Osteoblast (primary cell): ENCODE measurements around the gene TNKS1BP1. TPM values are rescaled to one million over a fixed set of nuclear protein-coding genes. Genes with fewer than 3 reads are reported as not detected.
"Not testable (repeated sequence)": the region's sequence is repeated elsewhere in the genome, so short reads cannot be mapped to it uniquely, and the experiment has no call there.

Experiments
- DNase-seq: peaks from one replicate; pipeline ENCODE4 v3.0.0; 2011; ENCODE audit warnings: low spot score, mixed read lengths; ENCODE audit not compliant: insufficient read length; ENCODE audit errors: missing footprints
- H2AFZ ChIP-seq: 2 replicates; pipeline ENCODE4 v1.6.0; 2011; ENCODE audit warnings: mild to moderate bottlenecking, low read length
- H3K27ac ChIP-seq: 2 replicates; pipeline ENCODE4 v1.5.1; 2011; ENCODE audit warnings: mild to moderate bottlenecking, low read depth, low read length, moderate library complexity
- H3K27me3 ChIP-seq: 2 replicates; pipeline ENCODE4 v1.6.0; 2012; ENCODE audit warnings: mild to moderate bottlenecking, control low read depth, inconsistent platforms, low read length, moderate library complexity; ENCODE audit not compliant: insufficient read depth
- H3K36me3 ChIP-seq: 2 replicates; pipeline ENCODE4 v1.5.1; 2011; ENCODE audit warnings: mild to moderate bottlenecking, low read length, control low read depth, moderate library complexity; ENCODE audit not compliant: insufficient read depth
- H3K4me1 ChIP-seq: 2 replicates; pipeline ENCODE4 v1.5.1; 2011; ENCODE audit warnings: mild to moderate bottlenecking, low read length, control low read depth, moderate library complexity; ENCODE audit not compliant: insufficient read depth
- H3K4me2 ChIP-seq: 2 replicates; pipeline ENCODE4 v1.6.0; 2011; ENCODE audit warnings: mild to moderate bottlenecking, low read length; ENCODE audit not compliant: insufficient read depth
- H3K4me3 ChIP-seq: fragments of 200-600 bp; sonication (generic); 3 replicates; pipeline ENCODE4 v1.5.1; 2012; ENCODE audit warnings: mild to moderate bottlenecking, low read length, inconsistent platforms; ENCODE audit not compliant: insufficient read depth
- H3K79me2 ChIP-seq: 2 replicates; pipeline ENCODE4 v1.6.0; 2012; ENCODE audit warnings: mild to moderate bottlenecking, low read length, control low read depth, inconsistent platforms; ENCODE audit not compliant: insufficient read depth
- H3K9me3 ChIP-seq: 2 replicates; pipeline ENCODE4 v1.5.1; 2011; ENCODE audit warnings: low read depth, low read length, control low read depth
- H4K20me1 ChIP-seq: 2 replicates; pipeline ENCODE4 v1.6.0; 2012; ENCODE audit warnings: mild to moderate bottlenecking, low read length, control low read depth; ENCODE audit not compliant: insufficient read depth
- total RNA-seq: library from RNA; depleted of rRNA; stranded (reverse); fragments of >200 nt; gene quantifications from 2 replicates; pipeline ENCODE4 v1.2.3, GENCODE V29; 2012
- TF ChIP-seq, protein P1 (sequence below): IDR thresholded peaks from 2 replicates; pipeline ENCODE4 v1.5.1; 2011; ENCODE audit warnings: mild to moderate bottlenecking, low read depth, low read length, moderate library complexity; ENCODE audit errors: extremely low read depth

The TNKS1BP1 gene
- total RNA-seq, 1 donor: 74.6 TPM

DNA sequence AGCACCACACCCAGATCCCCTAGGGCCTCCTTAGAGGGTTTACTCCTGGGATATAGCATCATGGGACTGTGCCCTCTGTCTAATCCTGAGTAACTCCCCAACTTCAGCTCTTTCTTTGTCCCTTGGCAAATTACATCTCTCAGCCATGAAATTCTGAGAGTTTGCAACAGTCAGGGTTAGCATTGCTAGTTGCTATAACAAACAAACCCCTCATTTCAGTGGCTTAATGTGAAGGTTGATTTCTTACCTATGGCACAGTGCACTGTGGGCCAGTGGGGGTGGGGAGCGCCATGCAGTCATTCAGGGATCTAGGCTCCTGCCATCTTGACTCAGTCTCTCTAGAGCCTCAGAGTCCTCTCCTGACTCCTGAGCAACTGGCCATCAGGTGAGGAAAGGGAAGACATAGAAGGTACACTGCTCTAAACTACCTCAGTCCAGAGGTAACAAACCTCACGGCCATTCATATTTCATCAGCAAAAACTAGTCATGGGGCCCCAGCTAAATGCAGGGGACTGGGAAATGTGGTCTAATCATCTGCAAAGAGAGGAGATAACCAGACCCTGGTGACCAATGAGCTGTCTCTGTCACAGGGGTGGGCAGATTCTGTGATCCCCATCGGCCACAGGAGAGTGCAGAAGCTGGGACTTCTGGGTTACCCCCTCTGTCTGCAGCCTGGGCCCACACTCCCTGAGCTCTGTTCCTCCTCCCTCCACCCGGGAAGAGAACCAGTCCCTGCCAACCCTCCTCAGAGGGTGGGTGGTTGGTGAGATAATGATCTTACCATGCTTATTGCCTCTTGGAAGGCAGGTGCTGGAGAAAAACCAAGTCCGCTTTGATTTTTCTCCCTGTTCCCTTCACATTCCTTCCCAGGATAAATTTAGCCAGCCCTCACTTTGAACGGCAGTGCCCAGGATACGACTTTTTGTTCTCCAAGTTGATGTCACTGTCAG is 38.7 kb upstream of the TNKS1BP1 start:
- H4K20me1 ChIP-seq: no peaks in the 10 kb centered on the region
- no peaks in the 10 kb centered on the region for H3K9me3 ChIP-seq
- H3K79me2 ChIP-seq: no peaks in the 10 kb centered on the region
- H3K4me1 ChIP-seq: no peaks in the 10 kb centered on the region
- H3K27me3 ChIP-seq: peaks cover 7% of the 10 kb centered on the region
- no peak overlapping the region for H3K4me2 ChIP-seq
- no peak for DNase-seq
- H2AFZ ChIP-seq: no peak overlapping the region
- H3K4me3 ChIP-seq: no peak overlapping the region
- no peak overlapping the region for H3K27ac ChIP-seq
- H3K36me3 ChIP-seq: no peaks in the 10 kb centered on the region
- TF ChIP-seq, protein P1, sequence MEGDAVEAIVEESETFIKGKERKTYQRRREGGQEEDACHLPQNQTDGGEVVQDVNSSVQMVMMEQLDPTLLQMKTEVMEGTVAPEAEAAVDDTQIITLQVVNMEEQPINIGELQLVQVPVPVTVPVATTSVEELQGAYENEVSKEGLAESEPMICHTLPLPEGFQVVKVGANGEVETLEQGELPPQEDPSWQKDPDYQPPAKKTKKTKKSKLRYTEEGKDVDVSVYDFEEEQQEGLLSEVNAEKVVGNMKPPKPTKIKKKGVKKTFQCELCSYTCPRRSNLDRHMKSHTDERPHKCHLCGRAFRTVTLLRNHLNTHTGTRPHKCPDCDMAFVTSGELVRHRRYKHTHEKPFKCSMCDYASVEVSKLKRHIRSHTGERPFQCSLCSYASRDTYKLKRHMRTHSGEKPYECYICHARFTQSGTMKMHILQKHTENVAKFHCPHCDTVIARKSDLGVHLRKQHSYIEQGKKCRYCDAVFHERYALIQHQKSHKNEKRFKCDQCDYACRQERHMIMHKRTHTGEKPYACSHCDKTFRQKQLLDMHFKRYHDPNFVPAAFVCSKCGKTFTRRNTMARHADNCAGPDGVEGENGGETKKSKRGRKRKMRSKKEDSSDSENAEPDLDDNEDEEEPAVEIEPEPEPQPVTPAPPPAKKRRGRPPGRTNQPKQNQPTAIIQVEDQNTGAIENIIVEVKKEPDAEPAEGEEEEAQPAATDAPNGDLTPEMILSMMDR: no peak

DNA sequence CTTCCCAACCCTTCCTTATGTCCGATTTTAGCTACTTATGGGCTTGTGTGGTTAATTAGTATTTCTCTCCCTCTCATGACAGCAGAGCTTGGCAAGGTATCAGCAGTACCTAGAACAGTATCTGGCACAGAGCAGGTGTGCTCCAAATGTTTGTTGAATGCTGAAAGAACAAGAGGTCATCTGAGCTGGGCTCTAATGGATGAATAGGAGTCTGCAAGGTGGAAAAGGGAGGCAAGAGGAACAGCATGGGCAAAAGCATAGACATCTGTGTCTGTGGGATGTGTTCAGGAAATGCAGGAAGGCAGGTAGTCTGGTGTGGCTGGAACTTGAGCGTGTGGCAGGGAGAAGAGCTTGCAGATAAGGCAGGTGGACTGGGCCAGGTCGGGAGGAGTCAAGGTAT is 37.2 kb upstream of the TNKS1BP1 start:
- Histone ChIP-seq H3K4me1 (no peaks in the 10 kb centered on the region), H3K4me2 (no peak overlapping the region), H3K36me3 (no peaks in the 10 kb centered on the region), H3K4me3 (no peak overlapping the region), H4K20me1 (no peaks in the 10 kb centered on the region), H3K27ac (no peak overlapping the region), H3K27me3 (peaks cover 7% of the 10 kb centered on the region), H3K79me2 (no peaks in the 10 kb centered on the region), H2AFZ (no peak overlapping the region), H3K9me3 (no peaks in the 10 kb centered on the region)
- TF ChIP-seq, protein P1: no peak
- no peak for DNase-seq

DNA sequence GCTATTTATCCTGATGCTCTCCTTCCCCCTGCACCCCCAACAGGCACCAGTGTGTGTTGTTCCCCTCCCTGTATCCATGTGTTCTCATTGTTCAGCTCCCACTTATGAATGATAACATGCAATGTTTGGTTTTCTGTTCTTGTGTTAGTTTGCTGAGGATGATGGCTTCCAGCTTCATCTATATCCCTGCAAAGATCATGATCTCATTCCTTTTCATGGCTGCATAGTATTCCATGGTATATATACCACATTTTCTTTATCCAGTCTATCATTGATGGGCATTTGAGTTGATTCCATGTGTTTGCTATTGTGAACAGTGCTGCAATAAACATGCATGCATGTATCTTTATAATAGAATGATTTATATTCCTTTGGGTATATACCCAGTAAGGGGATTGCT is 36.7 kb upstream of the TNKS1BP1 start:
- not testable (repeated sequence) for H3K4me1 ChIP-seq, H3K79me2 ChIP-seq, H3K4me2 ChIP-seq, H3K4me3 ChIP-seq, H3K36me3 ChIP-seq, DNase-seq, H3K9me3 ChIP-seq, H3K27ac ChIP-seq, H4K20me1 ChIP-seq, H2AFZ ChIP-seq
- H3K27me3 ChIP-seq: peaks cover 10% of the 10 kb centered on the region

DNA sequence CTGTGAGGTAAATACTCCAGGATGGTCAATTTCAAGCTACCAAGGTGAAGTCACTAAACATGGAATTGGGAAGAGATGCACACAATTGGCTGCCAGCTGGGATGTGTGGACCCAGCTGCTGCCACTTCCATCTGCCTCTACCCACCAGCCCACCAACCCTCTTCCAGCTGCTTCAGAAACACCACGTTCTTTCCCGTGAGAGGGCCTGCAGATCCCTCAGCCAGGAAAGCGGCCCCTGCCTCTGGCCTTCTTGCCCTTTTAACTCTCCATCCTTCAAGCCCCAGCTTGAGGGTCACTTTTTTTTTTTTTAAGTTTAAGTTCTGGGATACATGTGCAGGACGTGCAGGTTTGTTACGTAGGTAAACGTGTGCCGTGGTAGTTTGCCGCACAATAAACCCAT is 36.2 kb upstream of the TNKS1BP1 start:
- DNase-seq: no peak
- Histone ChIP-seq H3K27me3 (peaks cover 10% of the 10 kb centered on the region), H3K4me1 (no peaks in the 10 kb centered on the region), H4K20me1 (no peaks in the 10 kb centered on the region), H3K4me3 (no peak overlapping the region), H2AFZ (no peak overlapping the region), H3K27ac (no peak overlapping the region), H3K9me3 (no peaks in the 10 kb centered on the region), H3K79me2 (no peaks in the 10 kb centered on the region), H3K4me2 (no peak overlapping the region), H3K36me3 (no peaks in the 10 kb centered on the region)
- TF ChIP-seq, protein P1: no peak
